Measurements from ENCODE around the gene LTC4S. TPM values are rescaled to one million over a fixed set of nuclear protein-coding genes. Genes with fewer than 3 reads are reported as not detected.
A peak's percentile ranks its signal among the peaks of the same experiment; 100 is the strongest.

The LTC4S gene
- total RNA-seq, 1 donor, result 3.3 TPM

- TF ChIP-seq CTCF (IDR thresholded peaks at IDR 0.05; ENCODE audit: insufficient read depth, low read length), result no peak
- no peak for DNase-seq (ENCODE audit: low read depth)
- H3K4me3 ChIP-seq (ENCODE audit: low read depth, low read length), result no peak overlapping the region
Observed at GRCh38 chr5:179798771-179799643, 5.2 kb downstream of the LTC4S start.

GRCh38 chr5:179799644-179799973 is 5.8 kb downstream of the LTC4S start:
- TF ChIP-seq CTCF (IDR thresholded peaks at IDR 0.05; ENCODE audit: insufficient read depth, low read length), result no peak
- no peak for DNase-seq (ENCODE audit: low read depth)
- no peak overlapping the region for H3K4me3 ChIP-seq (ENCODE audit: low read depth, low read length)

- no peak for TF ChIP-seq CTCF (IDR thresholded peaks at IDR 0.05; ENCODE audit: insufficient read depth, low read length)
- H3K4me3 ChIP-seq (ENCODE audit: low read depth, low read length), result no peak overlapping the region
- DNase-seq (ENCODE audit: low read depth), result no peak
Observed at GRCh38 chr5:179800071-179800695, 6.4 kb downstream of the LTC4S start.

- H3K4me3 ChIP-seq (ENCODE audit: low read depth, low read length), result no peak overlapping the region
- TF ChIP-seq CTCF (IDR thresholded peaks at IDR 0.05; ENCODE audit: insufficient read depth, low read length), result no peak
- DNase-seq (ENCODE audit: low read depth), result no peak
Observed at GRCh38 chr5:179800696-179801201, 7.0 kb downstream of the LTC4S start.

- no peak overlapping the region for H3K4me3 ChIP-seq (ENCODE audit: low read depth, low read length)
- DNase-seq (ENCODE audit: low read depth), result peak; percentile 47
- peak; percentile 60 for TF ChIP-seq CTCF (IDR thresholded peaks at IDR 0.05; ENCODE audit: insufficient read depth, low read length)
Observed at GRCh38 chr5:179801304-179802206, 7.8 kb downstream of the LTC4S start.

GRCh38 chr5:179802207-179802883 is 8.6 kb downstream of the LTC4S start:
- no peak for DNase-seq (ENCODE audit: low read depth)
- TF ChIP-seq CTCF (IDR thresholded peaks at IDR 0.05; ENCODE audit: insufficient read depth, low read length), result no peak
- H3K4me3 ChIP-seq (ENCODE audit: low read depth, low read length), result no peak overlapping the region

All from fibroblast of the aortic adventitia (primary cell).